NB4 (cell line): Measurements from ENCODE around the gene SLC41A3.

Experiments used
- DNase-seq: peaks from one replicate; pipeline ENCODE4 v3.0.0; 2010; ENCODE audit warnings: low read depth
- H3K4me3 ChIP-seq: one replicate; pipeline ENCODE4 v1.5.1; 2011; ENCODE audit warnings: mild to moderate bottlenecking, low read depth, low read length, moderate library complexity
- CTCF ChIP-seq: IDR thresholded peaks from one replicate; pipeline ENCODE4 v1.5.1; 2012; ENCODE audit warnings: low read depth, low read length
- MYC ChIP-seq: IDR thresholded peaks from 2 replicates; pipeline ENCODE4 v1.6.1; 2011; ENCODE audit warnings: low read depth, low read length
- POLR2A ChIP-seq: IDR thresholded peaks from 2 replicates; pipeline ENCODE4 v1.6.1; 2011; ENCODE audit warnings: mild to moderate bottlenecking; ENCODE audit not compliant: insufficient read length; ENCODE audit errors: extremely low read depth
- TF ChIP-seq, protein P1 (sequence below): IDR thresholded peaks from 2 replicates; pipeline ENCODE4 v1.6.1; 2011; ENCODE audit warnings: low read depth, low read length

SLC41A3 gene

GRCh38 chr3:126126811-126127431 is 43.0 kb upstream of the SLC41A3 start:
- DNase-seq: no peak
- TF ChIP-seq, protein P1, sequence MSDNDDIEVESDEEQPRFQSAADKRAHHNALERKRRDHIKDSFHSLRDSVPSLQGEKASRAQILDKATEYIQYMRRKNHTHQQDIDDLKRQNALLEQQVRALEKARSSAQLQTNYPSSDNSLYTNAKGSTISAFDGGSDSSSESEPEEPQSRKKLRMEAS: no peak
- H3K4me3 ChIP-seq: no peak overlapping the region

- H3K4me3 ChIP-seq: no peak overlapping the region
- DNase-seq: no peak
- TF ChIP-seq MYC (no peak), CTCF (no peak), POLR2A (no peak)
- TF ChIP-seq, protein P1: no peak
These were observed 42.4 kb upstream of the SLC41A3 start for GRCh38 chr3:126126286-126126685.

GRCh38 chr3:126125781-126126251 is 41.9 kb upstream of the SLC41A3 start:
- no peak overlapping the region for H3K4me3 ChIP-seq
- DNase-seq: no peak
- TF ChIP-seq, protein P1: no peak
- TF ChIP-seq MYC (no peak), POLR2A (no peak), CTCF (no peak)

GRCh38 chr3:126125341-126125740 is 41.4 kb upstream of the SLC41A3 start:
- DNase-seq: no peak
- no peak for TF ChIP-seq MYC
- TF ChIP-seq, protein P1: no peak
- TF ChIP-seq POLR2A: no peak
- TF ChIP-seq CTCF: no peak
- H3K4me3 ChIP-seq: no peak overlapping the region

- TF ChIP-seq POLR2A (no peak), CTCF (no peak), MYC (no peak)
- TF ChIP-seq, protein P1: no peak
- DNase-seq: no peak
- H3K4me3 ChIP-seq: no peak overlapping the region
These were observed 41.0 kb upstream of the SLC41A3 start for GRCh38 chr3:126124896-126125295.

- DNase-seq: no peak
- no peak overlapping the region for H3K4me3 ChIP-seq
- TF ChIP-seq CTCF (no peak), MYC (no peak), POLR2A (no peak)
- TF ChIP-seq, protein P1: no peak
These were observed 40.4 kb upstream of the SLC41A3 start for GRCh38 chr3:126124148-126124868.
